ENCODE measurements around the gene CKB.
A peak's percentile ranks its signal among the peaks of the same experiment; 100 is the strongest.

Gene CKB

DNA sequence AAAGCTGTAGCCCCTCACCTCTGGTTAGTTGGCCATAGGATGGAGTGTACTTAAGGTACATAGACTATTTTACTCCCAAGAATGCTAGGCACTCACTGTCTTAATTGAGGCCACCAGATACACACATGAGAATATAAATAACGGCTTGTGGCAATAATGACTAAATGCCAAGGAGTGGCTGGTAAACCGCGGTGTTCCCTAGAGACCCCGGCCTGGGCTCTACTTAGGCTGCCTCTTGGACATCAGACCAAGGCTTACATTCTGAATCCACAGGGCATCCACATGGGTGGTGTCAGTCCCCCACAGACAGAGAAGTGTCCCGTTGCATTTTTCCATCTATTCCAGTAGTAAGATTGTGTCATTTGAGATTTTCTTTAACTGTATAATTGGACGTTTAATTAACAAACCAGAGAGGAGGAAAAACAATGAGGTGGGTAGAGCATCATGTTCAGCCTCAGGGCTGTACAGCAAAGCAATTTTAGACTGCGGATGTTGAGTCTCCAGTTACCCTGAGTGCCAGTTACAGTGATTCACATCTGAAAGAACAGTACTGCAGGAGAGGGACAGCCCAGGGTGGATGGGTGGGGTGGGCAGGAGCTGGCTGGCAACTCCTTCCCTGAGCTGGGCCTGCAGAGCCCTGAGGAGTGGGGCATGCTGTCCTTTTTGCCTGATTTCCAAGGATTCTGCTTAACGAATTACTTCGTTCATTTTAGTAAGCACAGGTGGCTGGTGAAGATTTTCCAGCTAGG lies 20.5 kb downstream of the CKB start:
- TF ChIP-seq, protein P1, sequence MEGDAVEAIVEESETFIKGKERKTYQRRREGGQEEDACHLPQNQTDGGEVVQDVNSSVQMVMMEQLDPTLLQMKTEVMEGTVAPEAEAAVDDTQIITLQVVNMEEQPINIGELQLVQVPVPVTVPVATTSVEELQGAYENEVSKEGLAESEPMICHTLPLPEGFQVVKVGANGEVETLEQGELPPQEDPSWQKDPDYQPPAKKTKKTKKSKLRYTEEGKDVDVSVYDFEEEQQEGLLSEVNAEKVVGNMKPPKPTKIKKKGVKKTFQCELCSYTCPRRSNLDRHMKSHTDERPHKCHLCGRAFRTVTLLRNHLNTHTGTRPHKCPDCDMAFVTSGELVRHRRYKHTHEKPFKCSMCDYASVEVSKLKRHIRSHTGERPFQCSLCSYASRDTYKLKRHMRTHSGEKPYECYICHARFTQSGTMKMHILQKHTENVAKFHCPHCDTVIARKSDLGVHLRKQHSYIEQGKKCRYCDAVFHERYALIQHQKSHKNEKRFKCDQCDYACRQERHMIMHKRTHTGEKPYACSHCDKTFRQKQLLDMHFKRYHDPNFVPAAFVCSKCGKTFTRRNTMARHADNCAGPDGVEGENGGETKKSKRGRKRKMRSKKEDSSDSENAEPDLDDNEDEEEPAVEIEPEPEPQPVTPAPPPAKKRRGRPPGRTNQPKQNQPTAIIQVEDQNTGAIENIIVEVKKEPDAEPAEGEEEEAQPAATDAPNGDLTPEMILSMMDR (IDR thresholded peaks at IDR 0.05; ENCODE audit: borderline replicate concordance, insufficient read depth, low read depth, low read length), result no peak
- H3K4me3 ChIP-seq (ENCODE audit: low read depth, low read length), result no peak overlapping the region

- TF ChIP-seq, protein P1 (IDR thresholded peaks at IDR 0.05; ENCODE audit: borderline replicate concordance, insufficient read depth, low read depth, low read length), result no peak
- no peak overlapping the region for H3K4me3 ChIP-seq (ENCODE audit: low read depth, low read length)
These were observed 21.4 kb downstream of the CKB start for GRCh38 chr14:103501041-103501870.

DNA sequence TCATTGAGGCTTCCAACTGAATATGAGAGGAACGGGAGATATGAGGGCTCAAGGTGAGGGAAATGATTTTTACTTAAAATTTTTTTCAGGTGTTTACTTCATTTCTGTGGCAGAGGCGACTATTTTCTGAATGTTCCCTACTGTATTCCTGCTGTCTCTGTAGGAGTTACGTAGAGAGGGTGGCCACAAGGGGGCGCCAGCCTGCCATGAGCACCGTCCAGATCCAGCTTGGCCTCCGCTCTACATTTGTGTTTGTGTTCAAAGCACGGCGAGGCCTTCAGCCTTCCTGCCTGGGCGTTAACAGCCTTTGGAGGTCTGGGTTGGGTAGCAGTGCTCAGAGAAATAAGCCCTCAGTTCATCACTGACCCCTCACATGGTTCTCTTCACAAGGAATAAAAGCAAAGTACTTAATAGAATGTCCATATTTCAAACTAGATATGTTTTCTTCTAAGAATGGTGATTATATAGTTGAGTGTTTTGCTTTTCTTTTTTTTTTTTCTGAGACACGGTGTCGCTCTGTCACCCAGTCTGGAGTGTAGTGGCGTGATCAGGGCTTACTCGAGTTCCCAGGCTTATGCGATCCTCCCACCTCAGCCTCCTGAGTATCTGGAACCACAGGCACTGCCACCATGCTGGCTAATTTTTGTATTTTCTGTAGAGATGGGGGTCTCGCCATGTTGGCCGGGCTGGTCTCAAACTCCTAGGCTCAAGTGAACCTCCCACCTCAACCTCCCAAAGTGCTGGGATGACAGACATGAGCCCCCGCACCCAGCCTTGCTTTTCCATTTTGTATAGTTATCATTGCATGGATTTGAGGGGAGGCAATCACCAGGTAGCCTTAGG lies 22.3 kb downstream of the CKB start:
- no peak overlapping the region for H3K4me3 ChIP-seq (ENCODE audit: low read depth, low read length)
- TF ChIP-seq, protein P1 (IDR thresholded peaks at IDR 0.05; ENCODE audit: borderline replicate concordance, insufficient read depth, low read depth, low read length), result peak; percentile 92

DNA sequence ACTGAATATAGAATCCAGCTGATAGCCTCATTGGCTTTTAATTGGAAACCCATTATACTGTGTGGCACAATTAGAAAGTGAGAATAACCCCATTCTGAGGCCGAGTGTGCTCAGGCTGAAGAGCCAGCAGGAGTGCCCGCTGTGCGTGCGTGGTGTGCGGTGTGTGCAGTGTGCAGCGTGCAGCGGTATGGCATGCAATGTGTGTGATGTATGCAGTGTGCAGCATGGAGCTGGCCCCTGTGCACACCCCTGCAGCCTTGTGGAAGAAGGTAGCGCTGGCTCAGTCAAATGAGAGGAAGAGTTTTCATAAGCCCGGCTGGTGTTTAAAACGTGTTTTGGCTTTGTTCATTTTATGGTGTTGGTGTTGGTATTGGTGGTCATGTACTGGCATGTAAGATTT lies 22.9 kb downstream of the CKB start:
- TF ChIP-seq, protein P1 (IDR thresholded peaks at IDR 0.05; ENCODE audit: borderline replicate concordance, insufficient read depth, low read depth, low read length), result no peak

GRCh38 chr14:103496776-103497175 lies 25.9 kb downstream of the CKB start:
- no peak overlapping the region for H3K4me3 ChIP-seq (ENCODE audit: low read depth, low read length)
- TF ChIP-seq, protein P1 (IDR thresholded peaks at IDR 0.05; ENCODE audit: borderline replicate concordance, insufficient read depth, low read depth, low read length), result no peak

More for the DNA sequence above, 22.9 kb downstream of the CKB start:
- H3K4me3 ChIP-seq (ENCODE audit: low read depth, low read length), result no peak overlapping the region

- TF ChIP-seq, protein P1 (IDR thresholded peaks at IDR 0.05; ENCODE audit: borderline replicate concordance, insufficient read depth, low read depth, low read length), result no peak
- no peak overlapping the region for H3K4me3 ChIP-seq (ENCODE audit: low read depth, low read length)
These were observed 26.8 kb downstream of the CKB start for GRCh38 chr14:103495854-103496253.

Measured in GM12875 (cell line).